Panc1 (cell line): ENCODE data around the gene ABCC4. TPM values are rescaled to one million over a fixed set of nuclear protein-coding genes. Genes with fewer than 3 reads are reported as not detected.
"Not testable (repeated sequence)": the region's sequence is repeated elsewhere in the genome, so short reads cannot be mapped to it uniquely, and the experiment has no call there.

Source experiments
- ATAC-seq: fragments of 200-7000 bp; cut with Tn5 transposase; 2 replicates; pipeline ENCODE4 v1.9.1; 2020; ENCODE audit warnings: mild to moderate bottlenecking, moderate library complexity
- BruUV-seq: library from RNA; stranded (reverse); fragments of 400-500 nt; replicated peaks from 2 replicates; lab custom pipeline; 2021; lab: Mats Ljungman, UMichigan
- CTCF ChIA-PET: fragments of 300-600 bp; sonication (Branson Sonifier 250); formaldehyde crosslinking; loops from one replicate; lab custom pipeline; 2022; ENCODE audit warnings: antibody characterized with exemption; lab: Charles Lee
- POLR2A ChIA-PET: fragments of 300-600 bp; sonication (Branson Sonifier 250); formaldehyde crosslinking; loops from one replicate; lab custom pipeline; 2022; ENCODE audit warnings: antibody characterized with exemption; lab: Charles Lee
- DNase-seq: peaks from one replicate; pipeline ENCODE4 v3.0.0-alpha.2; 2010; ENCODE audit warnings: low read depth, low spot score
- H3K27ac ChIP-seq: 2 replicates; pipeline ENCODE4 v1.5.1; 2011; ENCODE audit warnings: mild to moderate bottlenecking, low read length, inconsistent platforms
- H3K27me3 ChIP-seq: fragments of 200-500 bp; sonication (Bioruptor generic); 2 replicates; pipeline ENCODE4 v1.6.0; 2014; ENCODE audit warnings: low read length, inconsistent platforms; ENCODE audit not compliant: control insufficient read depth, insufficient read depth
- H3K36me3 ChIP-seq: fragments of 200-500 bp; sonication (Bioruptor generic); 2 replicates; pipeline ENCODE4 v1.5.1; 2014; ENCODE audit warnings: inconsistent platforms, mild to moderate bottlenecking, low read length, moderate library complexity; ENCODE audit not compliant: control insufficient read depth, insufficient read depth
- H3K4me1 ChIP-seq: 2 replicates; pipeline ENCODE4 v1.5.1; 2011; ENCODE audit warnings: inconsistent platforms, mild to moderate bottlenecking, low read length, moderate library complexity; ENCODE audit not compliant: control insufficient read depth, insufficient read depth
- H3K4me3 ChIP-seq, 2 experiments: 2 replicates each; pipeline ENCODE4 v1.5.1; 2011 to 2012; ENCODE audit warnings: low read depth in 2 of 2, low read length in 2 of 2, mild to moderate bottlenecking in 2 of 2, inconsistent platforms in 1 of 2, moderate library complexity in 1 of 2
- H3K9me3 ChIP-seq: fragments of 200-500 bp; sonication (Bioruptor generic); 2 replicates; pipeline ENCODE4 v1.5.1; 2014; ENCODE audit warnings: low read depth, mild to moderate bottlenecking, inconsistent platforms, low read length, moderate library complexity; ENCODE audit not compliant: control insufficient read depth, insufficient read depth
- POLR2AphosphoS5 ChIP-seq: IDR thresholded peaks from 2 replicates; pipeline ENCODE4 v1.6.1; 2012; ENCODE audit warnings: mild to moderate bottlenecking, low read depth, low read length, moderate library complexity
- SIN3A ChIP-seq: IDR thresholded peaks from 2 replicates; pipeline ENCODE4 v1.6.1; 2012; ENCODE audit warnings: low read depth, mild to moderate bottlenecking, low read length, moderate library complexity, borderline replicate concordance; ENCODE audit not compliant: insufficient read depth
- TCF7L2 ChIP-seq: IDR thresholded peaks from 2 replicates; pipeline ENCODE4 v1.6.1; 2011; ENCODE audit warnings: mild to moderate bottlenecking, low read depth, low read length, inconsistent platforms
- in situ Hi-C: cut with HindIII; loops from 2 replicates; pipeline ENCODE4 v1.10.0; 2016; ENCODE audit warnings: low sequenced_read_pairs, low pct_unique_long_range_greater_than_20kb
- intact Hi-C: fragments of 100-400 bp; cut with micrococcal nuclease; formaldehyde crosslinking; loops from one replicate; pipeline ENCODE4 v1.10.0; 2022; ENCODE audit not compliant: unreplicated experiment
- total RNA-seq: library from RNA; stranded (reverse); gene quantifications from one replicate; pipeline ENCODE4 v1.2.1, GENCODE V29; 2021; ENCODE audit not compliant: unreplicated experiment
- TF ChIP-seq, protein P1 (sequence below): fragments of 450-650 bp; IDR thresholded peaks from 2 replicates; pipeline ENCODE4 v1.5.1; 2017; ENCODE audit warnings: mild to moderate bottlenecking
- TF ChIP-seq, protein P2 (sequence below), 2 experiments: IDR thresholded peaks; 2 replicates each; pipeline ENCODE4 v1.6.1; 2011 to 2012; ENCODE audit warnings: low read depth in 2 of 2, control low read depth in 1 of 2, low read length in 1 of 2, mild to moderate bottlenecking in 1 of 2, moderate library complexity in 1 of 2; ENCODE audit not compliant: insufficient read depth in 1 of 2

The ABCC4 gene
- total RNA-seq, 1 experiment from 2014 or later: 69.3 TPM

DNA sequence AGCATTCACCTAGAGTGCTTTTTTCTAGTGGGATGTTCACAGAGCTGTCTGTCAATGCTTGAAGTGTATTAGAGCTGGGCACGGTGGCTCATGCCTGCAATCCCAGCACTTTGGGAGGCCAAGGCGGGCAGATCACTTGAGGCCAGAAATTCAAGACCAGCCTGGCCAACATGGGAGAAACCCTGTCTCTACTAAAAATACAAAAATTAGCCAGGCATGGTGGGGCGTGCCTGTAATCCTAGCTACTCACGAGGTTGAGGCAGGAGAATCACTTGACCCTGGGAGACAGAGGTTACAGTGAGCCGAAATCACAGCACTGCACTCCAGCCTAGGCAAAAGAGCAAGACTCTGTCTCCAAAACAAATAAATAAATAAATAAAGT, 108.7 kb downstream of the ABCC4 start:
- BruUV-seq, POLR2A ChIA-PET, H3K36me3 ChIP-seq, H3K4me3 ChIP-seq, DNase-seq, H3K9me3 ChIP-seq, H3K27me3 ChIP-seq, in situ Hi-C loops: not testable (repeated sequence)
- ATAC-seq: 0 out of 2 replicates have a peak, but pooled peaks have one; percentile 31
- peaks cover 18% of the 10 kb centered on the region for H3K4me1 ChIP-seq
- H3K27ac ChIP-seq: peak overlapping the region; percentile 39
- CTCF ChIA-PET: interaction anchor here (0.6 to 2.3 kb wide), 5 partner anchors 20 to 212 kb away, joined by 3 to 10 read pairs (median 4); no protein-coding TSS in a partner anchor
- intact Hi-C loops: loop anchor here (5.0 kb wide), 2 partner anchors 105 to 285 kb away; no protein-coding TSS in a partner anchor

DNA sequence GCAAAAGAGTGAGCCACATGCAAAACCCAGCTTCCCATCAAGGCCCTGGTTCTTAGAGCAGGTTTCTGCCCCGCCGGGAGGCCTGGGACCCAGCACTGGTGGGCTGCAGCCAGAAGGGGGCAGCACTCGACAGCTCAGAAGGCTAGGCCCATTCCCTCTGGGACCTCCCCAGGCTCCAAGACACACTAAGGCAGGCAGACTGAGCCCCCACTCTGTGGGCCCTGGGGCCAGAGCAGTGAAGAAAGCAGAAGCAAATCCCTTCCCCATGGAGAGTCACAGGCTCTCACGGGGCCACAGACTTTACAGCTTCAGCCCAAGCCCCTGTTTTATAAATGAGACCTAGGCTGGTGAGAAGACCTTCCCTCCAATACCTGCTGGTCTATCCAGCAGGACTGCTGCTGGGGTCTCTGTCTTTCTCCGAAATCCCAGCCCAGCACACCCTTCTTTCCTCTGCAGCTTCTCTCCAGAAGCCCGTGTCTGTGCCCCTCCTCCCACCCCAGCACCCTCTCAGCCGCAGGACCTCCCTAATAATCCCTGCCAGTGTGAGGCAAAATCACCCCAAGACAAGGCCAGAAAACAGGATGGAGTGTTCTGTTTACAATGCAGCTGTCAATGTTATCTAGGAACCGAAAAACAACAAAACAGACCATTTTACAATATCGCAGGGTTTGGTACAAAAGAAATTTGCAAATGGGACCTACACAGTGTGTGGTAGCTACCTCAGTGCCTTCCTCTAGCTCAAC, 109.3 kb downstream of the ABCC4 start:
- no TSS peak for BruUV-seq
- DNase-seq: peak; percentile 43
- CTCF ChIA-PET: interaction anchor here (0.5 to 2.3 kb wide), 11 partner anchors 21 to 213 kb away, joined by 3 to 10 read pairs (median 4); no protein-coding TSS in a partner anchor
- Histone ChIP-seq H3K4me1 (peaks cover 18% of the 10 kb centered on the region), H3K27ac (peak overlapping the region; percentile 39), H3K4me3 (no peak overlapping the region), H3K36me3 (peaks cover 4% of the 10 kb centered on the region; the same call in 1 of the 2 replicates), H3K9me3 (no peaks in the 10 kb centered on the region), H3K27me3 (no peaks in the 10 kb centered on the region)
- intact Hi-C loops (loop anchor here (1.0 to 5.0 kb wide), 3 partner anchors 105 to 285 kb away; no protein-coding TSS in a partner anchor), in situ Hi-C loops (no loop called here)
- ATAC-seq: peak; percentile 98
- TF ChIP-seq, protein P1, sequence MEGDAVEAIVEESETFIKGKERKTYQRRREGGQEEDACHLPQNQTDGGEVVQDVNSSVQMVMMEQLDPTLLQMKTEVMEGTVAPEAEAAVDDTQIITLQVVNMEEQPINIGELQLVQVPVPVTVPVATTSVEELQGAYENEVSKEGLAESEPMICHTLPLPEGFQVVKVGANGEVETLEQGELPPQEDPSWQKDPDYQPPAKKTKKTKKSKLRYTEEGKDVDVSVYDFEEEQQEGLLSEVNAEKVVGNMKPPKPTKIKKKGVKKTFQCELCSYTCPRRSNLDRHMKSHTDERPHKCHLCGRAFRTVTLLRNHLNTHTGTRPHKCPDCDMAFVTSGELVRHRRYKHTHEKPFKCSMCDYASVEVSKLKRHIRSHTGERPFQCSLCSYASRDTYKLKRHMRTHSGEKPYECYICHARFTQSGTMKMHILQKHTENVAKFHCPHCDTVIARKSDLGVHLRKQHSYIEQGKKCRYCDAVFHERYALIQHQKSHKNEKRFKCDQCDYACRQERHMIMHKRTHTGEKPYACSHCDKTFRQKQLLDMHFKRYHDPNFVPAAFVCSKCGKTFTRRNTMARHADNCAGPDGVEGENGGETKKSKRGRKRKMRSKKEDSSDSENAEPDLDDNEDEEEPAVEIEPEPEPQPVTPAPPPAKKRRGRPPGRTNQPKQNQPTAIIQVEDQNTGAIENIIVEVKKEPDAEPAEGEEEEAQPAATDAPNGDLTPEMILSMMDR: peak; percentile 89
- TF ChIP-seq, protein P2, sequence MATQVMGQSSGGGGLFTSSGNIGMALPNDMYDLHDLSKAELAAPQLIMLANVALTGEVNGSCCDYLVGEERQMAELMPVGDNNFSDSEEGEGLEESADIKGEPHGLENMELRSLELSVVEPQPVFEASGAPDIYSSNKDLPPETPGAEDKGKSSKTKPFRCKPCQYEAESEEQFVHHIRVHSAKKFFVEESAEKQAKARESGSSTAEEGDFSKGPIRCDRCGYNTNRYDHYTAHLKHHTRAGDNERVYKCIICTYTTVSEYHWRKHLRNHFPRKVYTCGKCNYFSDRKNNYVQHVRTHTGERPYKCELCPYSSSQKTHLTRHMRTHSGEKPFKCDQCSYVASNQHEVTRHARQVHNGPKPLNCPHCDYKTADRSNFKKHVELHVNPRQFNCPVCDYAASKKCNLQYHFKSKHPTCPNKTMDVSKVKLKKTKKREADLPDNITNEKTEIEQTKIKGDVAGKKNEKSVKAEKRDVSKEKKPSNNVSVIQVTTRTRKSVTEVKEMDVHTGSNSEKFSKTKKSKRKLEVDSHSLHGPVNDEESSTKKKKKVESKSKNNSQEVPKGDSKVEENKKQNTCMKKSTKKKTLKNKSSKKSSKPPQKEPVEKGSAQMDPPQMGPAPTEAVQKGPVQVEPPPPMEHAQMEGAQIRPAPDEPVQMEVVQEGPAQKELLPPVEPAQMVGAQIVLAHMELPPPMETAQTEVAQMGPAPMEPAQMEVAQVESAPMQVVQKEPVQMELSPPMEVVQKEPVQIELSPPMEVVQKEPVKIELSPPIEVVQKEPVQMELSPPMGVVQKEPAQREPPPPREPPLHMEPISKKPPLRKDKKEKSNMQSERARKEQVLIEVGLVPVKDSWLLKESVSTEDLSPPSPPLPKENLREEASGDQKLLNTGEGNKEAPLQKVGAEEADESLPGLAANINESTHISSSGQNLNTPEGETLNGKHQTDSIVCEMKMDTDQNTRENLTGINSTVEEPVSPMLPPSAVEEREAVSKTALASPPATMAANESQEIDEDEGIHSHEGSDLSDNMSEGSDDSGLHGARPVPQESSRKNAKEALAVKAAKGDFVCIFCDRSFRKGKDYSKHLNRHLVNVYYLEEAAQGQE (IDR thresholded peaks at IDR 0.05; ENCODE audit: insufficient read depth in 1 of 2, low read depth in 2 of 2, low read length in 1 of 2): no peak
- POLR2A ChIA-PET: interaction anchor here (0.6 kb wide), 1 partner anchor 34 kb away, joined by 3 read pairs; no protein-coding TSS in a partner anchor

DNA sequence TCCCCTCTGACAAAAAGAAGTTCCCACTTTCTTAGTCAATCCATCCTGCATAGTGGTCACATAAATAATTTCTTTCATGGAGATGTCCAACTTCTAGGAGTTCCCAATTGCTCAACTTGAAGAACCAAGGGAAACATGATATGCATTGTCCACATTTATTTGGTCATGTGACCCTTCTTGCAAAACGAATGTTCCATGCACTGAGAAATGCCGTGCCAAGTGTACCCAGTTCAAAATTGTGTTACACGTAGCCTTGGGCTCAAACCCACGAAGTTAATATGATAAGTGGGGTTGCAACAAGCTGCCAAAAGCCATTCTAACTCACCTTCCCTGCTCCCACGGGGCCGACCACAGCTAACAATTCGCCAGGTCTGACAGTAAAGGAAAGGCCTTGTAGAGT, 113.1 kb downstream of the ABCC4 start:
- no TSS peak for BruUV-seq
- intact Hi-C loops: no loop called here

More for the DNA sequence above, 113.1 kb downstream of the ABCC4 start:
- DNase-seq (no peak), ATAC-seq (no peak)
- Histone ChIP-seq H3K9me3 (no peaks in the 10 kb centered on the region), H3K27me3 (no peaks in the 10 kb centered on the region), H3K27ac (no peak overlapping the region), H3K4me1 (peaks cover 12% of the 10 kb centered on the region), H3K36me3 (peaks cover 7% of the 10 kb centered on the region; the same call in 1 of the 2 replicates), H3K4me3 (no peak overlapping the region)
- TF ChIP-seq SIN3A (no peak), POLR2AphosphoS5 (no peak), TCF7L2 (no peak)
- TF ChIP-seq, protein P1: no peak
- TF ChIP-seq, protein P2 (IDR thresholded peaks at IDR 0.05; ENCODE audit: insufficient read depth in 1 of 2, low read depth in 2 of 2, low read length in 1 of 2): no peak
- POLR2A ChIA-PET: no interaction called here
- CTCF ChIA-PET: interaction anchor here (2.4 kb wide), 1 partner anchor 216 kb away, joined by 17 read pairs; no protein-coding TSS in a partner anchor
- in situ Hi-C loops: no loop called here
